SW480 (cell line): Measurements from ENCODE around the gene BAIAP3.

ENCODE experiments used
- DNase-seq: peaks from one replicate; pipeline ENCODE4 v3.0.0-alpha.2; 2016; ENCODE audit warnings: low spot score

The BAIAP3 gene

DNA sequence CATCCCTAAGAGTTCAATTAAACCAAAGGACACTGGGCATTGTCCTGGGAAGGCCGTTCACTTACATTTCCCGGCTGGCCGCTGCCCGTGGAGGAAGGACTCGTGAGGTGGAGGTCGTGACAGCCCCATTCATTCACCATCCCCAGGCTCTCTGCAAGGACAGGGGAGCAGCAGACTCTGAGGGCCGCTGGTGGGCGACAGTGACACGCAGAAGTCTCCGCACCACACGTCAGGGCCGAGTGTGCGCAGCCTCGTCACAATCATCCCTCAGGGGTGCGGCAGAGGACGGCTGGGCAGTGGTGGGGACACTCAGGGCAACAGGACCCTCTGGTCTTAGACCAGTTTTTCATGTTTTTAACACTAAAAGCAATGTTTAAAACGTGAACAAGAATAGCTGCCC, 59.4 kb downstream of the BAIAP3 start:
- DNase-seq, result no peak

DNA sequence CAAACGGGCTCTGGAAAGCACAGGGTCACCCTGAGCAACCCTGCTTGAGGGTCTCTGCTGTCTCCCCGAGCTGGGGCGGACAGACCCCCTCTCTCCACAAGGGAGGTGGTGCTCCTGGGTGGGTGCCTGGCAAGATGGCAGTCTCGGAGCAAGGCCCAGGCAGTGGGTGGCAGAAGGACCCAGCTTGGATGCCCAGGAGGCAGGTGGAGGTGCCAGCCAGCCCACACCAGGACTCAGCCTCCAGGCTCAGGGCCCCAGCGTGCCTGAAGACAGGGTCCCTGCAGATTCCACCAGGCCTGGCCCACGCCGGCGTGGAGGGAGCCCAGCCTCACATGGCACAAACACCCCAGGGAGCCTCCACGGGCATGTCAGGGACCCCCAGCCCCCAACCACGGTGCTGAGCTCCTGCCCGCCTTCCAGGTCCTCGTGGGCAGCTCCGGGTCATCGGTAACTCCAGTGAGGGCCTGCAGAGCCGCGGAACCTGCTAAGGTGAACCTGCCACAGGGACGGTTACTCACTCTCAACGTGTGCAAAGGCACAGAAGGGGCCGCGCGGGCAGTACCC, 60.2 kb downstream of the BAIAP3 start:
- DNase-seq, result no peak

DNA sequence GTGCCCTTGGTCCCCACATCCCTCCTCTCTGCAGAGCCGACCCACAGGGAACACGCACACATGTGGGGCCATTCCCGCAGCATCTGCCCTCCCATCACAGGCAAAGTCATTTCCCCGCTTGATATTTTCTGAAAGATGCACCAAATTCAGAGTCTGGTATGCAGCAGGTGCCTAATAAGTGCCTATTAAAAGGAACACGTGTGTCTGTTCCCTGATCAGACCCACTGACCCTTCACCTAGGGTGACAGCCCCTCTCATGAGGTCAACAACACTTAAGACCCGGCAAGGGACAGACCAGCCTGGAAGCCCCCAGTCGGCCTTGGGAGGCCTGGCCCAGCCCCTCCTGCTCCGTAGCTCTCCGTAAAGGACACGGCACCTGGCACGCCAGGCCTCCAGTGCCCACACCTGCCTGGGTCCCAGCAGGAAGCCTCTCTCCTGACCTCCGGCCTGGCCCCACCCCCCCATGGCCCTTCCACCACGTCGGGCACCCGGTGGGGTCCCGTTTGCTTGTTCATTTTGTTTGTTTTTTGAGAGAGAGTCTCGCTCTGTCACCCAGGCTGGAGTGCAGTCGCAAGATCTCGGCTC, 61.0 kb downstream of the BAIAP3 start:
- no peak for DNase-seq

DNA sequence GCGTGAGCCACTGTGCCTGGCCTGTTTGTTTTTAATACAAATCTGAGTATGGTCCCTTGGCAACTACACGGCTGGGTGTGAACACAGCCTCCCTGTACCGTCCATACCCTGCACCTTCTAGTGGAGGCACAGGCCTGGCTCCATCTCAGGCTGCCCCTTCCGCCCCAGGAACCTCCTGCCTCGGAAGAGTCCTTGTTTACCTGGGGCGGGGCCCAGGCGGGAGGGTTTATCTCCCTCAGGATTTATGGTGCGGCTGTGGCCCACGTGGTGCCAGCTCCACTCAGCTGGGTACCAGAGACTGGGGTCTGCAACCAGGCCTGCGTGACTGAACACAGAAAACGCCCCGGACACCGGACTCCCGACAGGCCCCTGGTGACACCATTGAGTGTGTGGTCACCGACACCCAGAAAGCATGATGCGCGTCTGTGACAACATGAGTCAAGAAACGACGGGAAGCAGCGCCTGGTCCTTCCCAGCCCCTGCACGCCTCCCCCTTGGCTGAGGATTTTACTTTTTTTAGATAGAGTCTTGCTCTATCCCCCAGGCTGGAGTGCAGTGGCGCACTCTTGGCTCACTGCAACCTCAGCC, 62.1 kb downstream of the BAIAP3 start:
- no peak for DNase-seq

DNA sequence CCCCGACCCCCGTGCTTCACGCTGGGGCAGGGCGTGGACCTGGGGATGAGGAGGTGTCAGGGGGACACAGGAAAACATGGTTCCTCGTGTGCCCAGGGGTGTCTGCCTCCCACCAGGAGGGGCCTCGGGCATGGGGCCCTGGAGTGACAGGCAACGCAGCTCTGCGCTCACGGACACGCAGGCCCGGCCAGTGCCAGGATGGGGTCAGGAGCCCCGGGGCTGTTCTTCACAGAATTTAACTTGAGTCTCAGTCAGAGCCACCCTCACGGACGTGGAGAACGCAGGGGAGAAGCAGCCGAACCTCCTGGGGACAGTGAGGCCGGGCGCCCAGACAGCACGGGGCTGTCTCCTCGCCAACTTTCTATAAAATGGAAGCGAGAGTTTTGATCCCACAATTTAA, 64.3 kb downstream of the BAIAP3 start:
- DNase-seq, result no peak

DNA sequence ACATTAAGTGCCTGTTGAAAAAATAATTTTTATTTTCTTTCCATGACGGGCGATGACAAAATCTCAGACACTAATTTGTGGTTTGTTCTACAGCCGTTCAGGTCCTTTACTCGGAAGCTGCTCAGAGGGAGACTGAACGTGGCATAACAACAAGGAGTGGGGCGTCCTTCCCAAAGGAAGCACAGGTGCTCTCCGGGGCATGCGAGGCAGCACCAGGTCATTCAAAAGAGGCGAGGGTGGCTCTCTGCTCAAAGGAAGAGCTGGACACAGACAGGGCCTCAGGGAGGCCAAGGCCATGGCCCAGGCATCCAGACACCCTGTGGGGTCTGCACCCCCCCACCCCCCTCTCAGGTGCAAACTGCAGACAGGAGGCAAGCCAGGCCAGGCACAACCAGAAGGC, 64.9 kb downstream of the BAIAP3 start:
- DNase-seq, result no peak
